ENCODE measurements around the gene COL4A2.
"Not testable (repeated sequence)": the region's sequence is repeated elsewhere in the genome, so short reads cannot be mapped to it uniquely, and the experiment has no call there.

Gene COL4A2

DNA sequence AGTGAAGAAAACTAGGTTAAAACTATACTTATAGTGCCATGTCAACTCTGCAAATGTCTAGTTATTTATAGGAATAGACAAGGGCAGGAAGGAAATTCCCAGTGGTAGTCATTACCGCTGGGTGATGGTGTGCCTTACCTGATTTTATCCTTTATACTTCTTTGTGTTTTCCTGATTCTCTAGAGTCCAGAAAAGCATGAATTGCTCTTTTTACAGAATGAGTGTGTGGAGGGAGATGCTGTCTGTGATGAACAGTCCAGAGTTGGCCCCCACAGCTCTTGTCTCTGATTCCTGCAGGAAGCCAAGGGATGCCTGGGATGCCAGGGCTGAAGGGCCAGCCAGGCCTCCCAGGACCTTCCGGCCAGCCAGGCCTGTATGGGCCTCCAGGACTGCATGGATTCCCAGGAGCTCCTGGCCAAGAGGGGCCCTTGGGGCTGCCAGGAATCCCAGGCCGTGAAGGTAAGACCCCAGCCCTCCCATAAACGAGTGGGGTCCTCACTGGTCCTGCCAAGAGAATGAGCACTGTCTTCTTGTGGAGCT is 170.7 kb downstream of the COL4A2 start:
- DNase-seq (ENCODE audit: low spot score): no peak

DNA sequence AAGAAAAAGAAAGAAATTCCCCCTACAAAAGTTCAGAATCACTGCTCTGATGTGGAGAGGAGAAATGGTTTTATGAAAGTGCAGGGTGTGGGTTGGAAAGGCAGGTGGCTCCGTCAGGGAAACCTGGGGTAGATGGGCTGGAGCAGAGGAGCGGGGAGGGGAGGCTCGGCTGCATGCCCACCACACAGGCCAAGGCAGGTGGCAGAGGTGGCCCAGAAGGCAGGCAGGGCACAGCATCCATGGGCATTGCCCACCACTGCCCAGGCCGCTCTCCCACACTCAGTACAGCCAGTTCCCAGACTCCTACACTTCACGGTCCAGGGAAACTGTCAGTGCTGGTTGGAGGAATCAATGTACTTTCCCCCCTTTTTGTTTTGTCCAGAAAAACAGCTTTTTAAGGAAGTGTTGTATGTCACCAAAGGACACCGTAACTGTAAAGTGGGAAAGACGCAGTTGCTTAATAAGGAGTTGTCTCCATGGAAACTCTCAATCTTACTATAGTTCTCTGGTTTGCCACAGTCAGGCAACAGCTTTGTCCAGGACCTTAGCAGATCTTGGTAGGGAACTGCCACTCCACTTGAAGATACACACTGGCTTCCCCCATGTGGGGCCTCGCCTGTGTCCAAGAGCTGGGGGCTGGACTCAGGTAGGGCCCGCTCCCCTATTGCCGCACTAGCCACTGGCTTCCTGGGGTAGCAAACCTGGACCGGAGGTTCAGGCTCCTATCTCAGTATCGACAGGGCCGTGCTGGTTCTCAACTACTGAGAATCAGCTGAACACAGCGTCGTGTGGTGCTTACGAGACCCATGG is 171.5 kb downstream of the COL4A2 start:
- no peak for DNase-seq (ENCODE audit: low spot score)

DNA sequence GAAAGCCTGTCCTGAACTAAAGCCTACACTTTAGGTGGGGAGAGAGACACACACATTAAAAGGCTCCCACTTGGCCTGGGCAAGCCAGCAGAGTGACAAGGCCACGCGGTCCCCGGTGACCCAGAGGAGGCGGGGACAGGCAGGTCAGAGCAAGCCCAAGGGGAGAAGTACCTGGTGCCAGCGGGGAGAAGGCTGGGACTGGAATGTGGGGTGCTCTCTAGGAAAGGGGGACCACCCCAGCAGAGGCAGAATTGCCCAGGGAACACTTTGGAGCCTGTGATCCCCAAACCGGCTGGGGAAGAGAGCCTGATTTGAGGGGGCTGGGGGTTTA is 172.1 kb downstream of the COL4A2 start:
- no peak for DNase-seq (ENCODE audit: low spot score)

DNA sequence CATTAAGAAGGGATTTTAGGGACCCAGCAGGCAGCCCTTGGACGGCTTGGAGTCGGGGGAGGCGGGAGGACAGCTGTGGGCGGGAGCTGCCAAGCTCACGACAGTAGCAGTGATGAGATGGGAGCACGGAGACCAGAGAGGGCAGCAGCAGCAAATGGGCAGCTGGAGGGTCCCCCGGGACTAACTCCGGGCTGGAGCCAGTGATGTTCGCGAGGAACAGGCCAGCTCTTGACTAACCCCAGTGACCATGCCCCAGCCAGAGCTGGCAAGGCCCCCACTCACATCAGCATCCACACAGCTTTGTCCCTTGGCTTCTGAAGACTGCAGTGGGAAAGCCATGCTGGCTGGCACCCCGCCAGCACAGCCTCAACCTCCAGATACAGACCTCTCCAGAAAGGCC is 172.6 kb downstream of the COL4A2 start:
- no peak for DNase-seq (ENCODE audit: low spot score)

DNA sequence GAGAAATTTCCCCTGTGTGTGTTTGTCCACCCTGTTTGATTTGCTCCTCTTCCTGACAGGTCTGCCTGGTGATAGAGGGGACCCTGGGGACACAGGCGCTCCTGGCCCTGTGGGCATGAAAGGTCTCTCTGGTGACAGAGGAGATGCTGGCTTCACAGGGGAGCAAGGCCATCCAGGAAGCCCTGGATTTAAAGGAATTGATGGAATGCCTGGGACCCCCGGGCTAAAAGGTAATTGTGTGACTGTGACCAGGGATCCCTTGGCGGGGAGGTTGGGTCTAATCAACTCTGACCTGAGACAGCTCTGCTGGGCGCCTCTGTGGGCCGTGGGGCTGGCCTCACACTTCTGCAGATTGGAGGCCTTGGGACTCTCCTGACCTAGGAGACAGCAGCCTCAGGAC is 173.1 kb downstream of the COL4A2 start:
- no peak for DNase-seq (ENCODE audit: low spot score)

DNA sequence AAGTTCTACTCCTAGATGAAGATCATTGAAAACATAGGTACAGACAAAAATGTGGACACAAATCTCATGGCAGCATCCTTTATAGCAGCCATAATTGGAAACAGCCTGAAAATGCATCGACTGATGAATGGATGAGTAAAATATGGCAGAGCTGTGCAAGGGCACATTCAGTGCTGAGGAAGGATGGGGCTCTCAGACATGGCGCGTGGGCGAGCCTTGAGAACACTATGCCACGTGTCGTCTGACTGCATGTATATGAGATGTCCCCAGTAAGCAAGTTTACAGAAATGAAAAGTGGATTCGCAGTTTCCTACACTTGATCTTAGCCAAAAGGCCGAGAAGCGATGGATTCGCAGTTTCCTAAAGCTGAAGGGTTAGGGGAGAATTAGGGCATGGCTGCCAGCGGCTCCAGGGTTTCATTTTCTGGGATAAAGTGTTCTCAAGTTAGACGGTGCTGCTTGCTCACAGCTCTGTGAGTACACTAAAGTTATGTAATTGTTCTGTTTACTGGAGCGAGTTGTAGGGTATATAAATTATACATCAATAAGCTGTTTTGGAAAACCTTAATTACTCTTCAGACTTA is 176.4 kb downstream of the COL4A2 start:
- DNase-seq (ENCODE audit: low spot score): no peak

DNA sequence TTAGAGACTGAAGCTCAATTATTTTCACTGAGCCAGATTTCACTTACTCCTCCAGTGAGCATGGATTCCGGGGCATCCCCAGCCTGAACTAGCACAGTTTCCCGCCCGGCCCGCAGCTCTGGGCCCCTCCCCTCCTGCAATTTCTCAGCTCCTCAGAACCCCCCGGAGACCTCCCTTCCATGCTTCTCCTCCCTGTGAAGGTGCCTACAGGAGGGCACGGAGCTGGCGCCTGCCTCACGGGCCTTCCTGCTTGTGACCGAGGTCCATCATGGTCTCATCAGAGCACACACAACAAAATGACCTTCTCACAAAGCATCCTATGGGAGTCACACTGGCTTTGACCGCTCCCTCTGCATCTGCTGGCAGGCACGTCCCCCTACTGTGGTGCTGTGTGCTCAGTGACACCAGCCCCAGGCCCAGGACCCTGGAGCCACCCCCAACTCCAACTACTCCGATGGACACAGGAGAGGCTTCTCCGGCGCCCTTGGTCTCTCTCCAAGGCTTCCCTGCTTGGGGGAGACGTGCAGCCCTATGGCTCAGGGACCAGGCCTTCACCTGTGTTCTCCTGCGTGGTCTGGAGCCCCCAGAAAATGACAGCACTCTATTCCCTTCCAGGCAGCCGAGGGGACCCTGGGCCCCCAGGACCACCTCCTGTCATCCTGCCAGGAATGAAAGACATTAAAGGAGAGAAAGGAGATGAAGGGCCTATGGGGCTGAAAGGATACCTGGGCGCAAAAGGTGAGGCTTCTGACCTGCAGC is 177.4 kb downstream of the COL4A2 start:
- DNase-seq (ENCODE audit: low spot score): no peak

DNA sequence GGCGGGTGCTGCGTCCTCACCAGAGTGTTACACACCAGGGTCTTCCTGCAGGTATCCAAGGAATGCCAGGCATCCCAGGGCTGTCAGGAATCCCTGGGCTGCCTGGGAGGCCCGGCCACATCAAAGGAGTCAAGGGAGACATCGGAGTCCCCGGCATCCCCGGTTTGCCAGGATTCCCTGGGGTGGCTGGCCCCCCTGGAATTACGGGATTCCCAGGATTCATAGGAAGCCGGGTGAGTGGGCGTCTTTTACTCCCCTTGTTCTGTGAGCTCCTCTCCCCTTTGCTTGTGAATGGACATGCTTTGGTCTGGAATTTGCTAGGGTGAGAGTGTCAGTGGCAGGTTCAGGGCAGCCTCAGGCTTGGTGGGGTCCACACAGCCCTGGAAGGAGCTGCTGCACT is 178.5 kb downstream of the COL4A2 start:
- DNase-seq (ENCODE audit: low spot score): no peak

DNA sequence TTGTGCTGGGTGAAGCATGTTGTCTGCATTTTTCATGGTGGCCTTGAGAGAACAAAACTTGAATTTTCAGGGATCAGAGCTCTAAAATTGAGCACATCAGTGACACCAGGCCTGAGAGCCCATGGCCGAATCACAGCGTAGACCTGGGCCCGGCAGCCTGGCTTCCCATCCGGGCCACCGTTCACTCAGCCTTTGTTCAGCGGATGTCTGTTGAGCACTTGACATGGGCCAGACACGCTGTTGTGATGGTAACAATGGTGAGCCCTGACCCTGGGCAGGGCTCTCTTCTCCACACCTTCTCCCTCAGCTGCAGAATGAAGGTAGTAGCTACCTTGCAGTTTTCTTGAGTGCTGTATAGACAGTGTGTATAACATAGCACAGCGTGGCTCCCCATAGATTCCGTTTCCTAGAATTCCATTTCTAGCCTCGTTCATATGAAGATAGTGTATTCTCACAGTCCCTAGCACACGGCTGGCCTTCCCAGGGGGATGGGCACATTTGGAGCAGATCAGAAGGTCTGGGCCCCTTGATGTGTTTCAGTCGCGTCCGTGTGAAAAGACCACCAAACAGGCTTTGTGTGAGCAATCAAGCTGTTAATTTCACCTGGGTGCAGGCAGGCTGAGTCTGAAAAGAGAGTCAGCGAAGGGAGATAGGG is 179.1 kb downstream of the COL4A2 start:
- no peak for DNase-seq (ENCODE audit: low spot score)

DNA sequence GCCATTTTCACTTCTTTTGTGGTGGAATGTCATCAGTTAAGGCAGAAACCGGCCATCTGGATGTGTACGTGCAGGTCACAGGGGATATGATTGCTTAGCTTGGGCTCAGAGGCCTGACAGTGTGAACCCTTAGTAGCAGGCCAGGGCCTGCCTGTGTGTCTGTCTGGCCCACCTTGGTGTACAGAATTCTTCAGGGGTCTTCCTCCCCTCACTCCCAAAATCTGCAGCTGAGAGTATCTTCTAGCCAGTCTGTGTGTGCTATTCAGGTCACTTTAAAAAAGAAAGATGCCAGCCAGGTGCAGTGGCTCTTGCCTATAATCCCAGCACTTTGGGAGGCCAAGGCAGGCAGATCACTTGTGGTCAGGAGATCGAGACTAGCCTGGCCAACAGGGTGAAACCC is 179.8 kb downstream of the COL4A2 start:
- not testable (repeated sequence) for DNase-seq (ENCODE audit: low spot score)

DNA sequence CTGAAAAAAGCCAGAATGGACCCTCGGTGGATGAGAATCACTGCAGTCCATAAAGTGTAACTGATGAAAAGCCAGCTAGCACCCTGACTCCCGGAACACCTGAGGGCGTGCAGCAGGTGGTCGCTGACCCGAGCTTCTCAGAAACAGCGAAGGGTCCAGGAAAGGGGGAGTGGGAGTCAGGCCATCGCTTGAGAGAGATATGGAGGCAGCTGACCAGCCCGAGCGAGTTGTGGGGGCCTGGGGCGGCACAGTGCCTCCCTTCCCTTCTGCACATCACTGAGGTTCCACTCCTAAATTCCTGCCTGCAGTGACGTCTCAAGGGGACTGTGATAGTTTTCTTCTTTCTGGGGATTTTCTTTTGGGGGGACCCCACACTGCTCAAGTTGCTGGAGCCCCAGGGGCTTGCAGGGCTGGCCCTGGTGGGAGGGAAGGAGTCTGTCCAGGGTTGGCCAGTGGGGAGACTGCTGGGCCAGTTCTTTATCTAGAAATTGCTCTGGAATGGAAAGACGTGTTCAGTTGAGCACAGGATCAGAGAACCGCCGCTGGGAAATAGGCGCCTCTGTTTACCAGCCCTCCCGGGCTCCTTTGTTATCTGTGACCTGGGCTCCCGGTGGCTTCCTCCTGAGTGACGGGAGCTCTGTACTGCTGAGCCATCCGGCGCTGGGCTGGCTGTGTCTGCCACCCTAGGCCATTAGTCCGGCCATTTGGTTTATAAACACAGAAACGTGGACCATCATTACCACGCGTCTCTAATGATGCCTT is 183.1 kb downstream of the COL4A2 start:
- no peak for DNase-seq (ENCODE audit: low spot score)

DNA sequence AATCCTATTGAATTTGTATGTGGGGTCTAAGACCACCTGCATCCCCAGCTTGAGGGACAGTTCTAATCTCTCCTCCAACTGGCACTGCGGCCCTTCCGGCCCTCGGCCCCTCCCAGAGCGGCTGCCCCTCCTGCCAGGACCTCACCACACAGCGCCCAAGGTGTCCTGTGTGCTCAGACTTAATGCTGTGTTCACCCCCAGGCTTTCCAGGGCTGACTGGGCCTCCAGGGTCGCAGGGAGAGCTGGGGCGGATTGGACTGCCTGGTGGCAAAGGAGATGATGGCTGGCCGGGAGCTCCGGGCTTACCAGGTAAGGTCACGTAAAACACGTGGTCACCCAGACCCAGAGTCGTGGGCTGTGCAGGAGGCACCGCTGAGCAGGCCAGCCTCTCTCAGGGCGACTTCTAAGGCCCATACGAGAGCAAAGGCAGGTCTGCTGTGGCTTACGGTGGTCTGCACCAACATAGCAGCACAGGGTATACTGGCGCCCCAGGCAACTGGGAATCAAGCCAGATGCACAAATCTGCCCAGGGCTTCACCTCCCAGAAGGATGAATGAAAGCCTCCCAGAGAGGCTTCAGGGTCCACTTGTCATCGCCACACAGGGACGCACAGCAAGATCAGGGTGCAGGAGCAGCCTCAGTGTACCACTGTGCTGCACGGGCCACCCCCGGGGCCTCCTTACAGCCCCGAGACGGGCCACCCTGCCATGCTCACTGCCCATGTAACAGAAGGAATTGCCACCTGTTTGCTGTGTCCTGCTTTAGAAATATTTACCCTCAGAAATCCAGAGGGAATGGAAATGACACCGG is 185.0 kb downstream of the COL4A2 start:
- DNase-seq (ENCODE audit: low spot score): no peak

DNA sequence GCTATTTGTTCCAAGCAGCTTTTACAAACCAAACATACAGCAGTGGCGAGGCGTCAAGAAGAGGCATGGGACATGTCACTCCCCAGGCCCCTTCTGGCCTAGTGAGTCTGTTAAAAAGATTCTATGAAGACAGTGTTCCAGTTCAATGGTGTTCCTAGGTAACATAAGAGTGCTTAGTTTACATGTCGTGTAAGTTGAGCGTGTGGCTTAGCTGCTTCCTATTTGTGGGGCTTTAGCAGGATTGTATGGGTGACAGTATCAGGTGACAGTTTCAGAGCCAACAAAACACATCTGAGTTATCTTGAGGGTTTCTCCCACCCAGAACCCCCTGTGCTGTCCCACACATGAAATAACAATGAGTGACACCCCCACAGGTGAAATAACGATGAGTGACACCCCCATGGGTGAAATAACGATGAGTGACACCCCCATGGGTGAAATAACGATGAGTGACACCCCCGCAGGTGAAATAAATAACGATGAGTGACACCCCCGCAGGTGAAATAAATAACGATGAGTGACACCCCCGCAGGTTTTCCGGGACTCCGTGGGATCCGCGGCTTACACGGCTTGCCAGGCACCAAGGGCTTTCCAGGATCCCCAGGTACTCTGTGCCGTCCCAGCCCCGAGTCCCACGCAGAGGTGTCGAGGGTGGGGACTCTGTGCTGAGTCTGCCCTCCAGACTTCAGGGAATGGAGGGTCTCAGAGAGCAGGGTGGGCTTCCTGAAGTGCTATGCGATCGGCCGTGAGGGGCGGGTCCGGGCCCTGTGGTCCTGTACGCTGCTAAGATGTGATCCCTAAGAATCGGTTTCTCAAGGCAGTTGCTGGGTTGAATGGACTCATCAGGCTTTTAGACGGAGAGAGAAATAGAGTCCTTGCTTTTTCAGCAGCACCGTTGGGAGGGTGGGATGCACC is 185.9 kb downstream of the COL4A2 start:
- no peak for DNase-seq (ENCODE audit: low spot score)

DNA sequence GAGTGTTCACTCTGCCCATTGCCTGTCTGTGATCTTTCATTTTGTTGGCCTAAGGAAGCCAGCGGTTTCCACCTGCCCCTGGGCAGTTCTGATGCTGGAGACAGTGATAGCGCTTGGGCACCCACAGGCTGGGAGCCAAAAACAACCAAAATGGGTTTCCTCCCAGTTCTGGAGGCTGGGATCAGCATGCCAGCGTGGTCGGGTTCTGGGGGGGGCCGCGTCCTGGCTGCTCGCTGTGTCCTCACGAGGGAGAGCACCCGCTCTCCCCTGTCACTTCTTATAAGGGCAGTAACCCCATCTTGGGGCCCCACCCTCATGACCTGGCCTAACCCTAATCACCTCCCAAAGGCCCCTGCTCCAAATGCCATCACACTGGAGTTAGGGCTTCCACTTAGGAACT is 186.5 kb downstream of the COL4A2 start:
- DNase-seq (ENCODE audit: low spot score): no peak

DNA sequence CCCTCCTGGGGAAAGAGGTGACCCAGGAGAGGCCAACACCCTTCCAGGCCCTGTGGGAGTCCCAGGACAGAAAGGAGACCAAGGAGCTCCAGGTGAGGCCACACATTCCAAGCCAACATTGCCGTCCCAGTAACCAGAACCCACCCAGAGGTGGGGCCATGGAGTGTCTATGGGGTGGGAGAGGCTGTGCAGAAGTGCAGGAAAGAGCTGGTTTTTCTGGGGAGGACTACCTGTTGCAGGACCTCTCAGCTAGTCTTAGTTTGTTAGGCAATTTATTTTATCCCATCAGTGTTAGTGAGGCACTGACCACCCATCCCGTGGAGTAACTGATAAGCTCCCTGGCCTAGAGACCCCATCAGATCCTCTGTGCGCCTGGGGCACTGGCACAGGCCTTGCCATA is 188.3 kb downstream of the COL4A2 start:
- no peak for DNase-seq (ENCODE audit: low spot score)

DNA sequence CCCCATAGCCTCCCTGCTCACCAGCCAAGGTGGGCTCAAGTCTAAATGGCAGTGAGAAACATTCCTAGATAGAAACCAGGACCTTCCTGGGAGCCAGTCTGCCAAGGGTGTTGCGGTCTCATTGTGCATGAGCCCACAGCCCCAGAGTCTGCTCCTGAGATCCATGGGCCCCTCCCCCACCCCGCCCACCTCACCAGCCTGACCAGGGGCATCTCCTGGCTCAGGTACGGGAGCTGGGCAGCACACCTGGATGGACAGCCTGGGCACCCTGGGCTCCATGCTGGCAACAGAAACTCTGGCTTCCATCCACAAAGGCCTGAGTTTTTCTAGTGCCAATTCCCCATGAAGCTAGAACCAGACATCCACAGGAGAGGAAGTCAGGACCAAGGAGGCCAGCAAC is 188.8 kb downstream of the COL4A2 start:
- DNase-seq (ENCODE audit: low spot score): no peak

DNA sequence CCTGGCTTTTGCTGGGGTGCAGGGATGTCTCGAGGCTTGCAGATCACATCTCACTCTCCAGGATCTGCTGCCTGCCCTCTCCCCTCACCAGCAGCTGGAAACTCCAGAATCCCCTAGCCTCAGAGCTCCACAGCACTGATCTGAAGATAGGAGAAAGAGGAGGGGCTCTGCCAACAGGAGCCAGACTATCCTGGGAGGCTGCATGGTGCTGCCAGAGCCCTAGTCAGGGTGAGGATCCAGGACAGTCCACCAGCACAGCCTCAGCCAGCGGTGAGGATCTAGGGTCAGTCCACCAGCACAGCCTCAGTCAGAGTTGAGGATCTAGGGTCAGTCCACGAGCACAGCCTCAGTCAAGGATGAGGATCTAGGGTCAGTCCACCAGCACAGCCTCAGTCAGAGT is 189.2 kb downstream of the COL4A2 start:
- no peak for DNase-seq (ENCODE audit: low spot score)

DNA sequence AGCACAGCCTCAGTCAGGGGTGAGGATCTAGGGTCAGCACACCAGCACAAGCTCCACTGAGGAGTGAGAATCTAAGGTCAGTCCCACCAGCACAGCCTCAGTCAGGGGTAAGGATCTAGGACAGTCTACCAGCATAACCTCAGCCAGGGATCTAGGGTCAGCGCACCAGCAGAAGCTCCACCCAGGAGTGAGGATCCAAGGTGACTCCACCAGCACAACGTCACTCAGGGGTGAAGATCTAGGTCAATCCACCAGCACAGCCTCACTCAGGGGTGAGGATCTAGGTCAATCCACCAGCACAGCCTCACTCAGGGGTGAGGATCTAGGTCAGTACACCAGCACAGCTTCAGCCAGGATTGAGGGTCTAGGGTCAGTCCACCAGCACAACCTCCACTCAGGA is 189.9 kb downstream of the COL4A2 start:
- no peak for DNase-seq (ENCODE audit: low spot score)

DNA sequence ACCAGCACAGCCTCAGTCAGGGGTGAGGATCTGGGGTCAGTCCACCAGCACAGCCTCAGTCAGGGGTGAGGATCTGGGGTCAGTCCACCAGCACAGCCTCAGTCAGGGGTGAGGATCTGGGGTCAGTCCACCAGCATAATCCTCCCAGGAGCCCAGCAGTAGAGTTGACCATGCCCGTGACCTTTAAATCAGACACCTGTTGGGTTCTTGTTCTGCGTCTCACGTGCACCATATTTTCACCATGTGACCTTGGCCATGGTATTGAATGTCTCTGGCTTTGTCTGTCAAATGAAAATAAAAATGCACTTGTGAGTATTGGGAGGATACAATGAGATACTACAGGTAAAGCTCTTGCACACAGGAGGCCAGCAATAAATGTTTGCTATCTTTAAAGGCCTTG is 190.8 kb downstream of the COL4A2 start:
- DNase-seq (ENCODE audit: low spot score): not testable (repeated sequence)

DNA sequence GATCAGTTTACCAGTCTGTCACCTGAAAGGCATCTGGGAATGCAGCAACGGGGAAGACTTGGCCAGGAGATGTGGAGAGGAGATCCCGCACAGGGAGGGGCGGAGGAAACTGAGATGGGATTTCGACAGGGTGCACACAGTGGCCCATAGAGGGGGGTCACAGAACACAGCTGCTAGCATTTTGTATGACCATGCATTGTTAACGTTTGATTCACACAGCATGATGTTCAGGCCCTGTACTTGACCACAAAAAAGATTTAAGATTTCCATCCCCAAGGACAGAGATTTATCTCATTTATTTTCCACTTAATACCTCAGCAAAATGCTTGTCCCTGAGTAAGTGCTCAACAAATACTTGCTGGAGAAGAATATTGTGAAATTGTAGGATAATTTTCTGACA is 191.2 kb downstream of the COL4A2 start:
- DNase-seq (ENCODE audit: low spot score): no peak
